Measurements from ENCODE around the gene ZSWIM5. TPM values are rescaled to one million over a fixed set of nuclear protein-coding genes. Genes with fewer than 3 reads are reported as not detected.

Gene ZSWIM5
- total RNA-seq, 2 donors from 2014 or later, result 8.6 to 11.1 TPM

- intact Hi-C loops (cut with DNase I, micrococcal nuclease), result loop anchor here (2.0 to 10.0 kb wide), 4 partner anchors 220 to 478 kb away; partner anchors contain the start of gene TESK2 (in 1 of the 2)
- DNase-seq, result peak; percentile 69 to 83
- no peak for ATAC-seq
Observed at GRCh38 chr1:45014321-45015028, 191.9 kb downstream of the ZSWIM5 start.

- DNase-seq (no peak), ATAC-seq (no peak)
- intact Hi-C loops (cut with DNase I, micrococcal nuclease), result loop anchor here in 1 of 2 donors (2.0 to 10.0 kb wide), 3 partner anchors 219 to 479 kb away; partner anchors contain the start of gene TESK2
Observed at GRCh38 chr1:45013551-45014209, 192.7 kb downstream of the ZSWIM5 start.

GRCh38 chr1:45012639-45013278 is 193.6 kb downstream of the ZSWIM5 start:
- intact Hi-C loops (cut with DNase I, micrococcal nuclease), result loop anchor here in 1 of 2 donors (5.0 to 10.0 kb wide), 2 partner anchors 218 to 480 kb away; partner anchors contain the start of gene TESK2
- DNase-seq, result peak; percentile 70 to 81
- ATAC-seq, result peak; percentile 22

GRCh38 chr1:45011837-45012638 is 194.4 kb downstream of the ZSWIM5 start, which contains the start of gene UROD:
Gene UROD (plus strand): TSS chr1:45012254. CDS start chr1:45012266, 12 bp downstream.
- intact Hi-C loops (cut with DNase I, micrococcal nuclease), result loop anchor here in 1 of 2 donors (5.0 to 10.0 kb wide), 2 partner anchors 217 to 480 kb away; partner anchors contain the start of gene TESK2

GRCh38 chr1:45010855-45011811 is 195.3 kb downstream of the ZSWIM5 start, which contains the start of gene HECTD3:
Gene HECTD3 (minus strand): TSS chr1:45011324. CDS start chr1:45011257, 67 bp downstream.
- DNase-seq, result peak; percentile 90 to 91
- intact Hi-C loops (cut with DNase I, micrococcal nuclease), result loop anchor here in 1 of 2 donors (5.0 to 10.0 kb wide), 2 partner anchors 216 to 481 kb away; partner anchors contain the start of gene TESK2
- ATAC-seq, result peak; percentile 83

More at GRCh38 chr1:45011837-45012638, 194.4 kb downstream of the ZSWIM5 start, which contains the start of gene UROD:
- ATAC-seq, result peak; percentile 77
- DNase-seq, result peak; percentile 93 to 94

- intact Hi-C loops (cut with DNase I, micrococcal nuclease), result loop anchor here in 1 of 2 donors (5.0 to 10.0 kb wide), 2 partner anchors 215 to 482 kb away; partner anchors contain the start of gene TESK2
- peak; percentile 73 for ATAC-seq
- DNase-seq, result peak; percentile 73 to 78
Observed at GRCh38 chr1:45009956-45010854, 196.2 kb downstream of the ZSWIM5 start.

- ATAC-seq, result no peak
- intact Hi-C loops (cut with DNase I, micrococcal nuclease), result no loop called here
- no peak for DNase-seq
Observed at GRCh38 chr1:45009296-45009865, 197.0 kb downstream of the ZSWIM5 start.

- no peak for ATAC-seq
- intact Hi-C loops (cut with DNase I, micrococcal nuclease), result no loop called here
- DNase-seq, result no peak
Observed at GRCh38 chr1:45008516-45008915, 197.9 kb downstream of the ZSWIM5 start.

GRCh38 chr1:45008076-45008475 is 198.3 kb downstream of the ZSWIM5 start:
- DNase-seq (no peak), ATAC-seq (no peak)
- intact Hi-C loops (cut with DNase I, micrococcal nuclease), result no loop called here

- intact Hi-C loops (cut with DNase I, micrococcal nuclease), result no loop called here
- DNase-seq, result no peak
- ATAC-seq, result no peak
Observed at GRCh38 chr1:45007311-45007710, 199.1 kb downstream of the ZSWIM5 start.

GRCh38 chr1:45005761-45006160 is 200.6 kb downstream of the ZSWIM5 start:
- DNase-seq, result no peak
- no peak for ATAC-seq
- intact Hi-C loops (cut with DNase I, micrococcal nuclease), result no loop called here

GRCh38 chr1:45004281-45004920 is 202.0 kb downstream of the ZSWIM5 start:
- DNase-seq, result no peak
- ATAC-seq, result no peak
- intact Hi-C loops (cut with DNase I, micrococcal nuclease), result no loop called here

GRCh38 chr1:45003741-45004140 is 202.7 kb downstream of the ZSWIM5 start:
- no peak for DNase-seq
- peak; percentile 4 for ATAC-seq
- intact Hi-C loops (cut with DNase I, micrococcal nuclease), result no loop called here

GRCh38 chr1:45002650-45003645 is 203.5 kb downstream of the ZSWIM5 start:
- no peak for DNase-seq
- ATAC-seq, result peak; percentile 56
- intact Hi-C loops (cut with DNase I, micrococcal nuclease), result no loop called here
